Prostate gland (tissue), 2 donors: ENCODE results near the gene ELMOD1.

Source experiments
- CTCF ChIP-seq, 4 experiments: fragments of 200-600 bp in 2 of 4; fragments of 450-650 bp in 2 of 4; sonication (generic) in 2 of 4; IDR thresholded peaks; 1 replicate in 3 of 4; 2 replicates in 1 of 4; pipeline ENCODE4 v1.5.1; 2016 to 2019; ENCODE audit warnings: antibody characterized with exemption in 4 of 4, mild to moderate bottlenecking in 2 of 4, moderate library complexity in 2 of 4
- POLR2A ChIP-seq: fragments of 450-650 bp; IDR thresholded peaks from one replicate; pipeline ENCODE4 v1.6.1; 2016; ENCODE audit warnings: antibody characterized with exemption, mild to moderate bottlenecking

GRCh38 chr11:107655602-107656001, 64.7 kb downstream of the ELMOD1 start:
- TF ChIP-seq CTCF (IDR thresholded peaks at IDR 0.05) (no peak), POLR2A (no peak)
